Neural cell (in vitro differentiated cells): ENCODE measurements around the gene RHBDF2. TPM values are rescaled to one million over a fixed set of nuclear protein-coding genes. Genes with fewer than 3 reads are reported as not detected.

Source experiments
- H2AFZ ChIP-seq: fragments of 200-600, 300-800 bp; sonication (generic), shearing (Covaris generic); 2 replicates; pipeline ENCODE4 v1.6.0; 2014; ENCODE audit warnings: low read depth, mild to moderate bottlenecking, antibody characterized with exemption, low read length, moderate library complexity
- H3F3A ChIP-seq: fragments of 200-600 bp; shearing (Covaris generic); 2 replicates; pipeline ENCODE4 v1.6.1; 2016; ENCODE audit warnings: mild to moderate bottlenecking, moderate library complexity, mixed read lengths, antibody characterized with exemption, low read length; ENCODE audit not compliant: insufficient read depth, poor library complexity, severe bottlenecking
- H3K27ac ChIP-seq: fragments of 200-600, 300-800 bp; sonication (generic), shearing (Covaris generic); 2 replicates; pipeline ENCODE4 v1.5.1; 2014; ENCODE audit warnings: mild to moderate bottlenecking, low read length, moderate library complexity
- H3K27me3 ChIP-seq: fragments of 300-800, 200-600 bp; sonication (generic), shearing (Covaris generic); 2 replicates; pipeline ENCODE4 v1.6.0; 2014; ENCODE audit warnings: mild to moderate bottlenecking, low read depth, low read length, moderate library complexity; ENCODE audit not compliant: insufficient read depth
- H3K36me3 ChIP-seq: fragments of 300-800, 200-600 bp; sonication (generic), shearing (Covaris generic); 2 replicates; pipeline ENCODE4 v1.5.1; 2014; ENCODE audit warnings: mild to moderate bottlenecking, antibody characterized with exemption, low read length, moderate library complexity; ENCODE audit not compliant: insufficient read depth
- H3K4me2 ChIP-seq: fragments of 300-800, 200-600 bp; sonication (generic), shearing (Covaris generic); 2 replicates; pipeline ENCODE4 v1.6.0; 2014; ENCODE audit warnings: mild to moderate bottlenecking, low read length
- H3K4me3 ChIP-seq: fragments of 300-800, 200-600 bp; sonication (generic), shearing (Covaris generic); 2 replicates; pipeline ENCODE4 v1.5.1; 2014; ENCODE audit warnings: mild to moderate bottlenecking, low read length, moderate library complexity
- H3K79me2 ChIP-seq: fragments of 200-600 bp; shearing (Covaris generic); replicated peaks from 2 replicates; pipeline ENCODE4 v1.6.0; 2014; ENCODE audit warnings: mild to moderate bottlenecking, low read length, moderate library complexity; ENCODE audit not compliant: insufficient read depth
- H3K9ac ChIP-seq: fragments of 300-800, 200-600 bp; sonication (generic), shearing (Covaris generic); 2 replicates; pipeline ENCODE4 v1.6.1; 2016; ENCODE audit warnings: mild to moderate bottlenecking, low read length, mixed read lengths
- H3K9me2 ChIP-seq: fragments of 200-600 bp; shearing (Covaris generic); 2 replicates; pipeline ENCODE4 v1.6.1; 2016; ENCODE audit warnings: mild to moderate bottlenecking, low read length, mixed read lengths; ENCODE audit not compliant: insufficient read depth
- H3K9me3 ChIP-seq: fragments of 200-600, 300-800 bp; sonication (generic), shearing (Covaris generic); 2 replicates; pipeline ENCODE4 v1.6.1; 2016; ENCODE audit warnings: mild to moderate bottlenecking, mixed run types, low read length, moderate library complexity, mixed read lengths
- H4K20me1 ChIP-seq: fragments of 200-600 bp; shearing (Covaris generic); 2 replicates; pipeline ENCODE4 v1.6.1; 2016; ENCODE audit warnings: mild to moderate bottlenecking, mixed run types; ENCODE audit not compliant: insufficient read depth
- CTCF ChIP-seq: fragments of 450-650 bp; IDR thresholded peaks from 2 replicates; pipeline ENCODE4 v1.5.1; 2014; ENCODE audit warnings: antibody characterized with exemption, mild to moderate bottlenecking, moderate library complexity; ENCODE audit not compliant: poor library complexity, severe bottlenecking
- EP300 ChIP-seq: fragments of 450-650 bp; conservative IDR thresholded peaks from 2 replicates; pipeline ENCODE4 v1.6.1; 2014; ENCODE audit warnings: antibody characterized with exemption, mild to moderate bottlenecking, moderate library complexity; ENCODE audit not compliant: poor library complexity, severe bottlenecking
- EZH2 ChIP-seq: fragments of 200-600, 300-800 bp; shearing (Covaris generic), sonication (generic); IDR thresholded peaks from 2 replicates; pipeline ENCODE4 v1.6.1; 2014; ENCODE audit warnings: antibody characterized with exemption, low read length, borderline replicate concordance, mild to moderate bottlenecking; ENCODE audit not compliant: insufficient read depth, poor library complexity, severe bottlenecking
- MXI1 ChIP-seq: fragments of 450-650 bp; conservative IDR thresholded peaks from 2 replicates; pipeline ENCODE4 v1.6.1; 2014; ENCODE audit warnings: antibody characterized with exemption, mild to moderate bottlenecking; ENCODE audit not compliant: poor library complexity, severe bottlenecking
- POLR2AphosphoS5 ChIP-seq: IDR thresholded peaks from 2 replicates; pipeline ENCODE4 v1.6.1; 2012
- RAD21 ChIP-seq: fragments of 450-650 bp; conservative IDR thresholded peaks from 2 replicates; pipeline ENCODE4 v1.6.1; 2014; ENCODE audit warnings: antibody characterized with exemption, mild to moderate bottlenecking, moderate library complexity
- SMC3 ChIP-seq: fragments of 450-650 bp; conservative IDR thresholded peaks from 2 replicates; pipeline ENCODE4 v1.6.1; 2014; ENCODE audit warnings: antibody characterized with exemption, mild to moderate bottlenecking, moderate library complexity; ENCODE audit not compliant: poor library complexity
- TAF1 ChIP-seq: IDR thresholded peaks from 2 replicates; pipeline ENCODE4 v1.6.1; 2012; ENCODE audit warnings: low read depth
- polyA plus RNA-seq: library from polyadenylated mRNA; depleted of rRNA; stranded (reverse); fragments of >200 nt; gene quantifications from 2 replicates; pipeline ENCODE4 v1.2.3, GENCODE V29; 2014
- TF ChIP-seq, protein P1 (sequence below): IDR thresholded peaks from 2 replicates; pipeline ENCODE4 v1.6.1; 2012; ENCODE audit warnings: borderline replicate concordance

The RHBDF2 gene
- polyA plus RNA-seq, 1 donor from 2014 or later, result not detected

GRCh38 chr17:76462556-76463290, 38.5 kb downstream of the RHBDF2 start:
- H3K9ac ChIP-seq, result no peak overlapping the region
- H4K20me1 ChIP-seq, result no peaks in the 10 kb centered on the region
- H3K36me3 ChIP-seq, result no peaks in the 10 kb centered on the region
- no peaks in the 10 kb centered on the region for H3K79me2 ChIP-seq
- TF ChIP-seq SMC3 (no peak), EP300 (no peak), CTCF (no peak), POLR2AphosphoS5 (no peak), MXI1 (no peak), EZH2 (no peak), TAF1 (no peak)
- TF ChIP-seq, protein P1, sequence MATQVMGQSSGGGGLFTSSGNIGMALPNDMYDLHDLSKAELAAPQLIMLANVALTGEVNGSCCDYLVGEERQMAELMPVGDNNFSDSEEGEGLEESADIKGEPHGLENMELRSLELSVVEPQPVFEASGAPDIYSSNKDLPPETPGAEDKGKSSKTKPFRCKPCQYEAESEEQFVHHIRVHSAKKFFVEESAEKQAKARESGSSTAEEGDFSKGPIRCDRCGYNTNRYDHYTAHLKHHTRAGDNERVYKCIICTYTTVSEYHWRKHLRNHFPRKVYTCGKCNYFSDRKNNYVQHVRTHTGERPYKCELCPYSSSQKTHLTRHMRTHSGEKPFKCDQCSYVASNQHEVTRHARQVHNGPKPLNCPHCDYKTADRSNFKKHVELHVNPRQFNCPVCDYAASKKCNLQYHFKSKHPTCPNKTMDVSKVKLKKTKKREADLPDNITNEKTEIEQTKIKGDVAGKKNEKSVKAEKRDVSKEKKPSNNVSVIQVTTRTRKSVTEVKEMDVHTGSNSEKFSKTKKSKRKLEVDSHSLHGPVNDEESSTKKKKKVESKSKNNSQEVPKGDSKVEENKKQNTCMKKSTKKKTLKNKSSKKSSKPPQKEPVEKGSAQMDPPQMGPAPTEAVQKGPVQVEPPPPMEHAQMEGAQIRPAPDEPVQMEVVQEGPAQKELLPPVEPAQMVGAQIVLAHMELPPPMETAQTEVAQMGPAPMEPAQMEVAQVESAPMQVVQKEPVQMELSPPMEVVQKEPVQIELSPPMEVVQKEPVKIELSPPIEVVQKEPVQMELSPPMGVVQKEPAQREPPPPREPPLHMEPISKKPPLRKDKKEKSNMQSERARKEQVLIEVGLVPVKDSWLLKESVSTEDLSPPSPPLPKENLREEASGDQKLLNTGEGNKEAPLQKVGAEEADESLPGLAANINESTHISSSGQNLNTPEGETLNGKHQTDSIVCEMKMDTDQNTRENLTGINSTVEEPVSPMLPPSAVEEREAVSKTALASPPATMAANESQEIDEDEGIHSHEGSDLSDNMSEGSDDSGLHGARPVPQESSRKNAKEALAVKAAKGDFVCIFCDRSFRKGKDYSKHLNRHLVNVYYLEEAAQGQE, result no peak
- no peaks in the 10 kb centered on the region for H3K9me3 ChIP-seq
- no peak overlapping the region for H2AFZ ChIP-seq
- H3F3A ChIP-seq, result no peaks in the 10 kb centered on the region
- no peaks in the 10 kb centered on the region for H3K9me2 ChIP-seq
- H3K27ac ChIP-seq, result no peak overlapping the region
- H3K27me3 ChIP-seq, result no peaks in the 10 kb centered on the region
- H3K4me2 ChIP-seq, result no peak overlapping the region
- no peak overlapping the region for H3K4me3 ChIP-seq

DNA sequence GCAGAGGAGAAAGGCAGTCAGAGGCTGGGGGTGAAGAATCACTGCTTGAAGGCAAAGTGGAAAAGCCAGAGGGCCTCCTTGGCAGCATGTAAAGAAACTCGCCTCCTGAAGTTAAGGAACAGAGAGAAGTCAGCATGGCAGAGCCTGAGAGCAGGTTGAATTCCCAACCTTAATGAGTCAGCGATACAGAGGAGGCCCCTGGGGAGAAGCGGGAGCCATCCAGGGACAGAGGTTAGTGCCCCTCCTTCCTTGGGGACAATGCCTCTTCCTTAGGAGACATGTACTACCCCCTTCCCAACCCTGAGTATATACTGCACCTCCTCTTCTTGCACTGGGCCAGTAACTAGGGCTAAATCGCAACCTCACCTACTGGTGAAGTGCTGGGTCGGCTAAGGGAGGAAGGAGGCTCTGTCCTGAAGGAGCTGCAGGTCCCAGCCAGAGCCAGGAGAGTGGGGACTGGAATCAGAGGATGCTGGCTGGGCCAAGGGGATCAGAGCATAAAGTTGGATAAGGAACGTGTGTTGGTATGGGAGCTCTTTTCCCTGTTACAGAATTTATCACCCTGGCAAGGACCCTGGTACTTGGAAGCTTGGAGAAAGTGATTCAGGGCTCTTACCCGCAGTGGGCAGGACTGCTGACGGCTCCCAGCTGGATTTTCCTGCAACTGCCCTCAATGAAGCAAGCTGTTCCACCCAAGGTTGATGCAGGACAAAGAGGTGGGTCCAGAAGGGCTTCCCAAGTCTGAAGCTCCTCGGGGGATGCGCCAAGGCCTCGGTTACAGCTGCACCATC, 39.3 kb downstream of the RHBDF2 start:
- Histone ChIP-seq H3K4me2 (no peak overlapping the region), H3K9me3 (no peaks in the 10 kb centered on the region), H3K36me3 (no peaks in the 10 kb centered on the region), H4K20me1 (no peaks in the 10 kb centered on the region), H3K9ac (no peak overlapping the region), H3F3A (no peaks in the 10 kb centered on the region), H3K9me2 (no peaks in the 10 kb centered on the region), H3K27me3 (no peaks in the 10 kb centered on the region), H2AFZ (no peak overlapping the region), H3K4me3 (no peak overlapping the region), H3K27ac (no peak overlapping the region), H3K79me2 (no peaks in the 10 kb centered on the region)
- TF ChIP-seq MXI1 (no peak), SMC3 (no peak), EP300 (no peak), CTCF (no peak), EZH2 (no peak), TAF1 (no peak), RAD21 (no peak)
- TF ChIP-seq, protein P1, result no peak
